ENCODE results near the gene PIK3R6. TPM values are rescaled to one million over a fixed set of nuclear protein-coding genes. Genes with fewer than 3 reads are reported as not detected.

Gene PIK3R6
- total and polyA plus RNA-seq, 10 of the 15 experiments (the other 5 are each of a cell fraction or from before 2014, with no cell fraction given) = 6.7 to 146 (median 68.2) TPM

- TF ChIP-seq ZBTB33 (IDR thresholded peaks at IDR 0.05) = no peak
- no peak for TF ChIP-seq GATAD2B (conservative IDR thresholded peaks at IDR 0.05; ENCODE audit: low read depth)
- no peak for TF ChIP-seq FOXM1 (IDR thresholded peaks at IDR 0.05; ENCODE audit: low read depth, low read length)
- TF ChIP-seq, protein P1, sequence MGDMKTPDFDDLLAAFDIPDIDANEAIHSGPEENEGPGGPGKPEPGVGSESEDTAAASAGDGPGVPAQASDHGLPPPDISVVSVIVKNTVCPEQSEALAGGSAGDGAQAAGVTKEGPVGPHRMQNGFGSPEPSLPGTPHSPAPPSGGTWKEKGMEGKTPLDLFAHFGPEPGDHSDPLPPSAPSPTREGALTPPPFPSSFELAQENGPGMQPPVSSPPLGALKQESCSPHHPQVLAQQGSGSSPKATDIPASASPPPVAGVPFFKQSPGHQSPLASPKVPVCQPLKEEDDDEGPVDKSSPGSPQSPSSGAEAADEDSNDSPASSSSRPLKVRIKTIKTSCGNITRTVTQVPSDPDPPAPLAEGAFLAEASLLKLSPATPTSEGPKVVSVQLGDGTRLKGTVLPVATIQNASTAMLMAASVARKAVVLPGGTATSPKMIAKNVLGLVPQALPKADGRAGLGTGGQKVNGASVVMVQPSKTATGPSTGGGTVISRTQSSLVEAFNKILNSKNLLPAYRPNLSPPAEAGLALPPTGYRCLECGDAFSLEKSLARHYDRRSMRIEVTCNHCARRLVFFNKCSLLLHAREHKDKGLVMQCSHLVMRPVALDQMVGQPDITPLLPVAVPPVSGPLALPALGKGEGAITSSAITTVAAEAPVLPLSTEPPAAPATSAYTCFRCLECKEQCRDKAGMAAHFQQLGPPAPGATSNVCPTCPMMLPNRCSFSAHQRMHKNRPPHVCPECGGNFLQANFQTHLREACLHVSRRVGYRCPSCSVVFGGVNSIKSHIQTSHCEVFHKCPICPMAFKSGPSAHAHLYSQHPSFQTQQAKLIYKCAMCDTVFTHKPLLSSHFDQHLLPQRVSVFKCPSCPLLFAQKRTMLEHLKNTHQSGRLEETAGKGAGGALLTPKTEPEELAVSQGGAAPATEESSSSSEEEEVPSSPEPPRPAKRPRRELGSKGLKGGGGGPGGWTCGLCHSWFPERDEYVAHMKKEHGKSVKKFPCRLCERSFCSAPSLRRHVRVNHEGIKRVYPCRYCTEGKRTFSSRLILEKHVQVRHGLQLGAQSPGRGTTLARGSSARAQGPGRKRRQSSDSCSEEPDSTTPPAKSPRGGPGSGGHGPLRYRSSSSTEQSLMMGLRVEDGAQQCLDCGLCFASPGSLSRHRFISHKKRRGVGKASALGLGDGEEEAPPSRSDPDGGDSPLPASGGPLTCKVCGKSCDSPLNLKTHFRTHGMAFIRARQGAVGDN (IDR thresholded peaks at IDR 0.05) = no peak
These were observed 19.6 kb downstream of the PIK3R6 start (continued) for GRCh38 chr17:8847891-8848290.

GRCh38 chr17:8846768-8847211 lies 20.7 kb downstream of the PIK3R6 start:
- Histone ChIP-seq H3K79me2 (ENCODE audit: control insufficient read depth, insufficient read depth, low read length) (peaks cover 58% of the 10 kb centered on the region), H4K20me1 (ENCODE audit: control insufficient read depth, insufficient read depth) (no peaks in the 10 kb centered on the region), H3K9ac (ENCODE audit: control insufficient read depth, insufficient read depth, low read length) (no peak overlapping the region), H3K27me3 (replicated peaks in 1 of 2; ENCODE audit: control insufficient read depth in 2 of 2, insufficient read depth in 2 of 2, low read length in 1 of 2) (no peaks in the 10 kb centered on the region), H3K27ac (ENCODE audit: control insufficient read depth, insufficient read depth) (peak overlapping the region; percentile 42), H3K9me3 (replicated peaks; ENCODE audit: control insufficient read depth, insufficient read depth, low read length) (peaks cover 7% of the 10 kb centered on the region; the same call in 1 of the 3 replicates), H3K4me2 (ENCODE audit: control insufficient read depth, insufficient read depth) (no peak overlapping the region), H3K4me1 (ENCODE audit: control insufficient read depth, insufficient read depth, low read length) (peaks cover 42% of the 10 kb centered on the region), H3K4me3 (no peak overlapping the region), H2AFZ (ENCODE audit: control insufficient read depth, low read depth, low read length) (no peak overlapping the region), H3K36me3 (ENCODE audit: control insufficient read depth in 2 of 2, insufficient read depth in 2 of 2, low read length in 1 of 2) (peaks cover 32 to 74% of the 10 kb centered on the region in 2 experiments)
- intact Hi-C loops (cut with micrococcal nuclease; ENCODE audit: unreplicated experiment) = no loop called here
- POLR2A ChIA-PET = interaction anchor here (0.6 to 1.7 kb wide), 3 partner anchors 21 to 690 kb away, joined by 3 to 8 read pairs (median 7); partner anchors contain the start of gene PIK3R6
- SMC1A ChIA-PET (ENCODE audit: uncharacterized antibody, unreplicated experiment) = interaction anchor here (1.0 to 1.7 kb wide), 2 partner anchors 23 to 45 kb away, joined by 4 to 5 read pairs; no protein-coding TSS in a partner anchor
- in situ Hi-C loops (cut with MboI) = no loop called here
- CTCF ChIA-PET = interaction anchor here (1.3 kb wide), 1 partner anchor 39 kb away, joined by 3 read pairs; no protein-coding TSS in a partner anchor
- peak; percentile 65 for ATAC-seq
- DNase-seq (ENCODE audit: low read depth, low spot score) = no peak
- BruUV-seq (replicated peaks) = no TSS peak
- FAIRE-seq = peak; percentile 13
- RAD21 ChIA-PET (ENCODE audit: unreplicated experiment) = interaction anchor here (4.3 kb wide), 1 partner anchor 48 kb away, joined by 16 read pairs; no protein-coding TSS in a partner anchor
- TF ChIP-seq NFYB (IDR thresholded peaks at IDR 0.05; ENCODE audit: insufficient read depth, low read depth, low read length) (peak; percentile 85), SRF (IDR thresholded peaks at IDR 0.05; ENCODE audit: low read depth in 2 of 2, low read length in 2 of 2) (no peak), SIX5 (IDR thresholded peaks at IDR 0.05; ENCODE audit: low read depth, low read length, severe bottlenecking) (peak; percentile 69), RAD51 (IDR thresholded peaks at IDR 0.05) (peak; percentile 60), EP300 (IDR thresholded peaks at IDR 0.05; ENCODE audit: borderline replicate concordance in 1 of 2, control insufficient read depth in 1 of 2, low read depth in 2 of 2, low read length in 2 of 2) (no peak), HCFC1 (IDR thresholded peaks at IDR 0.05; ENCODE audit: low read length) (peak; percentile 69), BHLHE40 (IDR thresholded peaks at IDR 0.05; ENCODE audit: borderline replicate concordance in 1 of 2, low read depth in 2 of 2, low read length in 1 of 2) (no peak), POLR2AphosphoS5 (IDR thresholded peaks at IDR 0.05; ENCODE audit: low read length) (peak; percentile 43; the same call in 1 of the 2 replicates), SUPT20H (IDR thresholded peaks at IDR 0.05; ENCODE audit: borderline replicate concordance, control insufficient read depth, low read depth, low read length) (no peak), USF2 (IDR thresholded peaks at IDR 0.05; ENCODE audit: borderline replicate concordance, low read depth, low read length) (peak; percentile 47; the same call in 1 of the 2 replicates), CHD1 (IDR thresholded peaks at IDR 0.05; ENCODE audit: low read depth, low read length) (no peak)

Measured in GM12878 (cell line).